Peyer's patch (tissue), 4 donors: Measurements from ENCODE around the gene SLC25A28. TPM values are rescaled to one million over a fixed set of nuclear protein-coding genes. Genes with fewer than 3 reads are reported as not detected.
"Not testable (repeated sequence)": the region's sequence is repeated elsewhere in the genome, so short reads cannot be mapped to it uniquely, and the experiment has no call there.

ENCODE experiments used
- DNase-seq, 3 donors: peaks; one replicate each; pipeline ENCODE4 v3.0.0-alpha.2; 2017 to 2019
- H3K27ac ChIP-seq, 4 donors: fragments of 200-600 bp; sonication (generic); one replicate each; pipeline ENCODE4 v1.5.1; 2016 to 2019
- H3K27me3 ChIP-seq, 2 donors: fragments of 200-600 bp; sonication (generic); one replicate each; pipeline ENCODE4 v1.5.1; 2019
- H3K36me3 ChIP-seq, 3 donors: fragments of 200-600 bp; sonication (generic); one replicate each; pipeline ENCODE4 v1.5.1; 2016 to 2019
- H3K4me1 ChIP-seq, 4 donors: fragments of 200-600 bp; sonication (generic); one replicate each; pipeline ENCODE4 v1.5.1; 2016 to 2019
- H3K4me3 ChIP-seq, 4 donors: fragments of 200-600 bp; sonication (generic); 1 replicate in 3 of 4; 2 replicates in 1 of 4; pipeline ENCODE4 v1.5.1; 2016 to 2019; ENCODE audit warnings: mild to moderate bottlenecking in 1 of 4
- H3K9me3 ChIP-seq, 4 donors: fragments of 200-600 bp; sonication (generic); one replicate each; pipeline ENCODE4 v1.5.1; 2016 to 2019; ENCODE audit warnings: mild to moderate bottlenecking in 1 of 4
- CTCF ChIP-seq, 6 experiments: fragments of 450-650 bp in 4 of 6; fragments of 200-600 bp in 2 of 6; sonication (generic) in 1 of 6; IDR thresholded peaks; one replicate each; pipeline ENCODE4 v1.5.1; 2017 to 2019; ENCODE audit warnings: antibody characterized with exemption in 6 of 6, mild to moderate bottlenecking in 3 of 6, moderate library complexity in 1 of 6
- POLR2A ChIP-seq, 2 donors: fragments of 450-650 bp; IDR thresholded peaks; one replicate each; pipeline ENCODE4 v1.5.1; 2017; ENCODE audit warnings: antibody characterized with exemption in 2 of 2, mild to moderate bottlenecking in 2 of 2, moderate library complexity in 2 of 2
- total RNA-seq, 4 donors: library from RNA; depleted of rRNA; stranded (reverse); fragments of >200 nt; gene quantifications; one replicate each; pipeline ENCODE4 v1.1.0, GENCODE V29; 2016

Gene SLC25A28
- total RNA-seq, 4 donors from 2014 or later = 16.1 to 63.5 (median 27.5) TPM

DNA sequence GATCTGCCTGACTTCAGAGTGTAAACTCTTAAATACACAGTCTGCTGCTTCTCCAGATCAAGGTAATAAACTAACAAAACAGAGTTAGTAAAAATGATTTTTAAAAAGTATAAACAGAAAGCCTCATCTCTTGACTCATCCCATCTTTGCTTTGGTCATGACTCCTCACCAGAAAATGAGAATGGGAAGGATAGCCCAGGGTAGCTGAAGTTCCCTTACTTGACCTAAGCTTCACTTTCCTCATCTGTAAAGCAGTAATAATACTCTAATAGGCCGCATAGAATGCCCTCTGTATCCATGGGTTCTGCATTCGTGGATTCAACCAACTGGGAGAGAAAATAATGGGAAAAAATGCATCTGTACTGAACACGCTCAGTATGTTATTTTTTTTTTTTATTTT is 11.3 kb upstream of the SLC25A28 start:
- DNase-seq = no peak
- TF ChIP-seq POLR2A (IDR thresholded peaks at IDR 0.05) (no peak), CTCF (IDR thresholded peaks at IDR 0.05) (no peak)
- H3K9me3 ChIP-seq = no peaks in the 10 kb centered on the region
- no peak overlapping the region for H3K4me3 ChIP-seq
- no peaks in the 10 kb centered on the region for H3K36me3 ChIP-seq
- no peaks in the 10 kb centered on the region for H3K27me3 ChIP-seq
- H3K27ac ChIP-seq = no peak overlapping the region
- no peaks in the 10 kb centered on the region for H3K4me1 ChIP-seq

GRCh38 chr10:99630991-99631390 is 10.8 kb upstream of the SLC25A28 start:
- Histone ChIP-seq H3K27me3 (no peaks in the 10 kb centered on the region), H3K27ac (no peak overlapping the region), H3K4me1 (no peaks in the 10 kb centered on the region), H3K4me3 (no peak overlapping the region), H3K9me3 (no peaks in the 10 kb centered on the region), H3K36me3 (no peaks in the 10 kb centered on the region)
- TF ChIP-seq CTCF (IDR thresholded peaks at IDR 0.05) (no peak), POLR2A (IDR thresholded peaks at IDR 0.05) (no peak)
- DNase-seq = no peak

DNA sequence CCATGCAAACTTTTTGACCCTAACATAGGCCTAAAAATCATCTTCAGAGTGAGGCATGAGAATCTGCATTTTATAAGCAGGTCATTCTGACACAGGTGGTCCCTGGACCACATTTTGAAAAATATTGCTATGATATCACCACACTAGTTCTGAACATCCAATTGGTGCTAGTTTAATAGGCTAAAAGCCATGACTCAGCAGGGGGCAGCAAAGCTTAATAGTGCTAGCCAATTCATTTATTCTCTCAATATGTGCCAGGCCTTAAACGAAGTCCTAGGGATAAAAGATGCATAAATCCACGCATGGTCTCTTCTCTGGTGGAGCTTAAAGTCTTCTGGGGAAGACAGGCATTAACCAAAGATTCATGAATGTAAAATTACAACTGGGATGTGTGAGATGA is 10.2 kb upstream of the SLC25A28 start:
- DNase-seq = peak in 1 of 3 donors; percentile 72
- Histone ChIP-seq H3K4me3 (no peak overlapping the region), H3K9me3 (no peaks in the 10 kb centered on the region), H3K27me3 (no peaks in the 10 kb centered on the region), H3K4me1 (no peaks in the 10 kb centered on the region), H3K36me3 (no peaks in the 10 kb centered on the region), H3K27ac (no peak overlapping the region)
- TF ChIP-seq POLR2A (IDR thresholded peaks at IDR 0.05) (no peak), CTCF (IDR thresholded peaks at IDR 0.05) (peak in 4 of 6 experiments; percentile 16 to 74 (median 64))

- Histone ChIP-seq H3K9me3 (no peaks in the 10 kb centered on the region), H3K4me1 (no peaks in the 10 kb centered on the region), H3K36me3 (no peaks in the 10 kb centered on the region), H3K27me3 (no peaks in the 10 kb centered on the region), H3K4me3 (no peak overlapping the region), H3K27ac (no peak overlapping the region)
- DNase-seq = no peak
- no peak for TF ChIP-seq POLR2A (IDR thresholded peaks at IDR 0.05)
- no peak for TF ChIP-seq CTCF (IDR thresholded peaks at IDR 0.05)
These were observed 9.4 kb upstream of the SLC25A28 start for GRCh38 chr10:99629625-99629978.

GRCh38 chr10:99628923-99629624 is 8.8 kb upstream of the SLC25A28 start:
- TF ChIP-seq POLR2A (IDR thresholded peaks at IDR 0.05) (no peak), CTCF (IDR thresholded peaks at IDR 0.05) (no peak)
- no peaks in the 10 kb centered on the region for H3K4me1 ChIP-seq
- H3K9me3 ChIP-seq = no peaks in the 10 kb centered on the region
- H3K27me3 ChIP-seq = no peaks in the 10 kb centered on the region
- no peak overlapping the region for H3K4me3 ChIP-seq
- no peak for DNase-seq
- no peaks in the 10 kb centered on the region for H3K36me3 ChIP-seq
- no peak overlapping the region for H3K27ac ChIP-seq

DNA sequence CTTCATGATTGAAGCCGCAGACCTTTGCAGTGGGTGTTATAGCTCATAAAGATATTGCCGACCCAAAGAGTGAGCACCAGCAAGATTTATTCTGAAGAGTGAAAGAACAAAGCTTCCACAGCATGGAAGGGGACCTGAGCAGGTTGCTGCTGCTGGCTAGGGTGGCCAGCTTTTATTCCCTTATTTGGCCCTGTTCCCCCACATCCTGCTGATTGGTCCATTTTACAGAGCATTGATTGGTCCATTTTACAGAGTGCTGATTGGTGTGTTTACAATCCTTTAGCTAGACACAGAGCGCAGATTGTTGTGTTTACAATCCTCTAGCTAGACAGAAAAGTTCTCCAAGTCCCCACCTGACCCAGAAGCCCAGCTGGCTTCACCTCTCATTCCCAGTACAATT is 4.9 kb upstream of the SLC25A28 start:
- not testable (repeated sequence) for H3K36me3 ChIP-seq, H3K27ac ChIP-seq, H3K4me1 ChIP-seq

More for the DNA sequence above, 4.9 kb upstream of the SLC25A28 start:
- H3K4me3 ChIP-seq, H3K27me3 ChIP-seq, H3K9me3 ChIP-seq, DNase-seq: not testable (repeated sequence)
